Measurements from ENCODE around the gene ITGA2.

GRCh38 chr5:53011233-53011632, 22.1 kb downstream of the ITGA2 start:
- TF ChIP-seq, protein P1, sequence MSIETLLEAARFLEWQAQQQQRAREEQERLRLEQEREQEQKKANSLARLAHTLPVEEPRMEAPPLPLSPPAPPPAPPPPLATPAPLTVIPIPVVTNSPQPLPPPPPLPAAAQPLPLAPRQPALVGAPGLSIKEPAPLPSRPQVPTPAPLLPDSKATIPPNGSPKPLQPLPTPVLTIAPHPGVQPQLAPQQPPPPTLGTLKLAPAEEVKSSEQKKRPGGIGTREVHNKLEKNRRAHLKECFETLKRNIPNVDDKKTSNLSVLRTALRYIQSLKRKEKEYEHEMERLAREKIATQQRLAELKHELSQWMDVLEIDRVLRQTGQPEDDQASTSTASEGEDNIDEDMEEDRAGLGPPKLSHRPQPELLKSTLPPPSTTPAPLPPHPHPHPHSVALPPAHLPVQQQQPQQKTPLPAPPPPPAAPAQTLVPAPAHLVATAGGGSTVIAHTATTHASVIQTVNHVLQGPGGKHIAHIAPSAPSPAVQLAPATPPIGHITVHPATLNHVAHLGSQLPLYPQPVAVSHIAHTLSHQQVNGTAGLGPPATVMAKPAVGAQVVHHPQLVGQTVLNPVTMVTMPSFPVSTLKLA (conservative IDR thresholded peaks at IDR 0.05) = no peak
- TF ChIP-seq TCF7L2 (IDR thresholded peaks at IDR 0.05; ENCODE audit: low read depth, low read length) (no peak), ATF2 (CRISPR knock-in tag; IDR thresholded peaks at IDR 0.05) (no peak), SMARCE1 (IDR thresholded peaks at IDR 0.05) (no peak), CBFB (CRISPR knock-in tag; IDR thresholded peaks at IDR 0.05) (no peak), ZNF76 (CRISPR knock-in tag; IDR thresholded peaks at IDR 0.05; ENCODE audit: borderline replicate concordance) (no peak), NELFE (IDR thresholded peaks at IDR 0.05; ENCODE audit: insufficient read depth, insufficient read length) (no peak), USF2 (CRISPR knock-in tag; IDR thresholded peaks at IDR 0.05) (no peak)
- TF ChIP-seq, protein P2, sequence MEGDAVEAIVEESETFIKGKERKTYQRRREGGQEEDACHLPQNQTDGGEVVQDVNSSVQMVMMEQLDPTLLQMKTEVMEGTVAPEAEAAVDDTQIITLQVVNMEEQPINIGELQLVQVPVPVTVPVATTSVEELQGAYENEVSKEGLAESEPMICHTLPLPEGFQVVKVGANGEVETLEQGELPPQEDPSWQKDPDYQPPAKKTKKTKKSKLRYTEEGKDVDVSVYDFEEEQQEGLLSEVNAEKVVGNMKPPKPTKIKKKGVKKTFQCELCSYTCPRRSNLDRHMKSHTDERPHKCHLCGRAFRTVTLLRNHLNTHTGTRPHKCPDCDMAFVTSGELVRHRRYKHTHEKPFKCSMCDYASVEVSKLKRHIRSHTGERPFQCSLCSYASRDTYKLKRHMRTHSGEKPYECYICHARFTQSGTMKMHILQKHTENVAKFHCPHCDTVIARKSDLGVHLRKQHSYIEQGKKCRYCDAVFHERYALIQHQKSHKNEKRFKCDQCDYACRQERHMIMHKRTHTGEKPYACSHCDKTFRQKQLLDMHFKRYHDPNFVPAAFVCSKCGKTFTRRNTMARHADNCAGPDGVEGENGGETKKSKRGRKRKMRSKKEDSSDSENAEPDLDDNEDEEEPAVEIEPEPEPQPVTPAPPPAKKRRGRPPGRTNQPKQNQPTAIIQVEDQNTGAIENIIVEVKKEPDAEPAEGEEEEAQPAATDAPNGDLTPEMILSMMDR (IDR thresholded peaks at IDR 0.05 in 2 of 3, conservative IDR thresholded peaks at IDR 0.05 in 1 of 3; ENCODE audit: insufficient read depth in 2 of 3, low read depth in 1 of 3, low read length in 3 of 3) = no peak

All from K562 (cell line).